Tibial nerve (tissue), 4 donors: Measurements from ENCODE around the gene GPR26.

Experiments used
- EP300 ChIP-seq, 2 donors: sonication (generic); formaldehyde crosslinking; IDR thresholded peaks; one replicate each; pipeline ENCODE4 v1.6.1; 2017; ENCODE audit warnings: antibody characterized with exemption in 2 of 2, mild to moderate bottlenecking in 1 of 2
- TF ChIP-seq, protein P1 (sequence below), 5 experiments: fragments of 200-600 bp in 3 of 5; fragments of 450-650 bp in 2 of 5; sonication (generic) in 3 of 5; IDR thresholded peaks; one replicate each; pipeline ENCODE4 v1.5.1; 2016 to 2019; ENCODE audit warnings: antibody characterized with exemption in 5 of 5, mild to moderate bottlenecking in 3 of 5, moderate library complexity in 2 of 5

DNA sequence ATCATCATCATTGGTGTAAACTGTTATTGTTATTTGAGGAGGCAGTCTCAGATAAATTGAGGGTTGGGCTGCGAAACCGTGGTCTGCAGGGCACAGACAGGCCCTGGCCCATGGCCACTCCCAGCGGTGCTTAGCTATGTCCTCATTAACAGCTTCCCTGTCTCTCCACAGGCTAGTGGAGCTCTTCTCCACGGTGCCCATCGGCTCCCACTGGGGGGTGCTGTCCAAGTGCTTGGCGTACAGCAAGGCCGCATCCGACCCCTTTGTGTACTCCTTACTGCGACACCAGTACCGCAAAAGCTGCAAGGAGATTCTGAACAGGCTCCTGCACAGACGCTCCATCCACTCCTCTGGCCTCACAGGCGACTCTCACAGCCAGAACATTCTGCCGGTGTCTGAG lies 21.6 kb downstream of the GPR26 start:
- no peak for TF ChIP-seq EP300 (IDR thresholded peaks at IDR 0.05)
- TF ChIP-seq, protein P1, sequence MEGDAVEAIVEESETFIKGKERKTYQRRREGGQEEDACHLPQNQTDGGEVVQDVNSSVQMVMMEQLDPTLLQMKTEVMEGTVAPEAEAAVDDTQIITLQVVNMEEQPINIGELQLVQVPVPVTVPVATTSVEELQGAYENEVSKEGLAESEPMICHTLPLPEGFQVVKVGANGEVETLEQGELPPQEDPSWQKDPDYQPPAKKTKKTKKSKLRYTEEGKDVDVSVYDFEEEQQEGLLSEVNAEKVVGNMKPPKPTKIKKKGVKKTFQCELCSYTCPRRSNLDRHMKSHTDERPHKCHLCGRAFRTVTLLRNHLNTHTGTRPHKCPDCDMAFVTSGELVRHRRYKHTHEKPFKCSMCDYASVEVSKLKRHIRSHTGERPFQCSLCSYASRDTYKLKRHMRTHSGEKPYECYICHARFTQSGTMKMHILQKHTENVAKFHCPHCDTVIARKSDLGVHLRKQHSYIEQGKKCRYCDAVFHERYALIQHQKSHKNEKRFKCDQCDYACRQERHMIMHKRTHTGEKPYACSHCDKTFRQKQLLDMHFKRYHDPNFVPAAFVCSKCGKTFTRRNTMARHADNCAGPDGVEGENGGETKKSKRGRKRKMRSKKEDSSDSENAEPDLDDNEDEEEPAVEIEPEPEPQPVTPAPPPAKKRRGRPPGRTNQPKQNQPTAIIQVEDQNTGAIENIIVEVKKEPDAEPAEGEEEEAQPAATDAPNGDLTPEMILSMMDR (IDR thresholded peaks at IDR 0.05), result peak in 1 of 5 experiments; percentile 6
